HG03095 (cell line): Measurements from ENCODE around the gene POLR2J3.
A peak's percentile ranks its signal among the peaks of the same experiment; 100 is the strongest.
"Not testable (repeated sequence)": the region's sequence is repeated elsewhere in the genome, so short reads cannot be mapped to it uniquely, and the experiment has no call there.

Source experiments
- ATAC-seq: cut with Tn5 transposase; IDR thresholded peaks from one replicate; pipeline ENCODE4 v1.9.1; 2021; ENCODE audit warnings: moderate library complexity; ENCODE audit not compliant: unreplicated experiment

The POLR2J3 gene

DNA sequence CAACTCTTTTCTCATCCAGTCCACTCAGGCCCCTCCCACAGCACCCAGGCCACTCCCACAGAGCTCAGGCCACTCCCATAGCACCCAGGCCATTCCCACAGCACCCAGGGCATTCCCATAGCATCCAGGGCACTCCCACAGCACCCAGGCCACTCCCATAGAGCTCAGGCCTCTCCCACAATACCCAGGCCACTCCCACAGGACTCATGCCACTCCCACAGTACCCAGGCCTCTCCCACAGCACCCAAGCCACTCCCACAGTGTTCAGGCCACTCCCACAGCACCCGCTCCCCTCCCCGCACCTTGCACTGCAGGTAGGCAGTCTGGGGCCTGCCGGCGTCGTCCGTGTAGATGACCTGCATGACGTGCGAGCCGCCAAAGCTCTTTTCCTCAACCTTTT lies 17.5 kb upstream of the POLR2J3 start:
- ATAC-seq = peak; percentile 32

DNA sequence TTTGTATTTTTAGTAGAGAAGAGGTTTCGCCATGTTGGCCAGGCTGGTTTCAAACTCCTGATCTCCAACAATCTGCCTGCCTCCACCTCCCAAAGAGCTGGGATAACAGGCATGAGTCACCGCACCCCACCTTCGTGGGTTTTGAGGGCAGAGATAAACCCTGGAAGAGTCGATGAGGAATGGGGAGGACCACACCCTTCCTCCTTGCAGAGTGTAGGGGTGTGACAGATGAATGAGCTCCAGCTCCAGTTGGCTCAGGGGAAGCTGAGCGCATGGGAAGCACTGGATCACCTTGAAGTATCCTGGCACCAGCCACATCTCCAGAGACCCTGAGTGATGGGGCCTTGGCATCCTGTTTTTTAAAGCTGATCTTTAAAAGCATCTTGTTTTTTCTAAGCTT lies 11.1 kb upstream of the POLR2J3 start:
- not testable (repeated sequence) for ATAC-seq

DNA sequence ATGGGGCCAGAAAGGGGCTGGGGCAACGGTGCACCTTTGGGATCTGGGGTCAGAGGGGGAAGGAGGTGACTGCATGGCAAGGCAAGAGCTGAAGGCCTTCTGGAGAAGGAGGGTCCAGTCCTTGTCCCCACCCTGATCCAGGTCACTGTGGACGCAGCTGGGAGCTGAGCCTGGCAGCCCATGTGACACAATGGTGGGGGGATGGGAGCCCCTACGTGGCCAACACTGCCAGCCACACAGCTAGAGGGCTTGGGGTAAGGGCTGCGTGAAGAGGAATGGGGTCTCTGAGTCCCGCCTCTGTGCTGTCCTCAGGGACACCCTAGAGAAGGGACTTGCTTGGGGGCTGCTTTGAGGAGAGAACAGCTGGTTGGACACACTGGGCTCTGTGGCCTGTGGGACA lies 9.3 kb upstream of the POLR2J3 start:
- not testable (repeated sequence) for ATAC-seq

DNA sequence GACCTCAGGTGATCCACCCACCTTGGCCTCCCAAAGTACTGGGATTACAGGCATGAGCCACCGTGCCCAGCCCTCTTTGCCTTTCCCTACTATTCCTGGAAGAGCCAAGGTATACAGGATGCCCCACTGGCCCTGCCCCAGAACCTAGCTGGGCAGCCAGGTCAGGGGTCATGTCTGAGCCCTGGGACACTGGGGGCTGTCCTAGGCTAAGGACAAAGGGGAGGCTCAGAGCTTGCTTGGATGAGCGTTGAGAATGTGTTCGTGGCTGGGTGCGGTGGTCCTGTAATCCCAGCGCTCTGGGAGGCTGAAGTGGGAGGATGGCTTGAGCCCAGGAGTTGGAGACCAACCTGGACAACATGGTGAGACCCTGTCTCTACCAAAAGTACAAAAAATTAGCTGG lies 6.1 kb upstream of the POLR2J3 start:
- ATAC-seq = not testable (repeated sequence)

DNA sequence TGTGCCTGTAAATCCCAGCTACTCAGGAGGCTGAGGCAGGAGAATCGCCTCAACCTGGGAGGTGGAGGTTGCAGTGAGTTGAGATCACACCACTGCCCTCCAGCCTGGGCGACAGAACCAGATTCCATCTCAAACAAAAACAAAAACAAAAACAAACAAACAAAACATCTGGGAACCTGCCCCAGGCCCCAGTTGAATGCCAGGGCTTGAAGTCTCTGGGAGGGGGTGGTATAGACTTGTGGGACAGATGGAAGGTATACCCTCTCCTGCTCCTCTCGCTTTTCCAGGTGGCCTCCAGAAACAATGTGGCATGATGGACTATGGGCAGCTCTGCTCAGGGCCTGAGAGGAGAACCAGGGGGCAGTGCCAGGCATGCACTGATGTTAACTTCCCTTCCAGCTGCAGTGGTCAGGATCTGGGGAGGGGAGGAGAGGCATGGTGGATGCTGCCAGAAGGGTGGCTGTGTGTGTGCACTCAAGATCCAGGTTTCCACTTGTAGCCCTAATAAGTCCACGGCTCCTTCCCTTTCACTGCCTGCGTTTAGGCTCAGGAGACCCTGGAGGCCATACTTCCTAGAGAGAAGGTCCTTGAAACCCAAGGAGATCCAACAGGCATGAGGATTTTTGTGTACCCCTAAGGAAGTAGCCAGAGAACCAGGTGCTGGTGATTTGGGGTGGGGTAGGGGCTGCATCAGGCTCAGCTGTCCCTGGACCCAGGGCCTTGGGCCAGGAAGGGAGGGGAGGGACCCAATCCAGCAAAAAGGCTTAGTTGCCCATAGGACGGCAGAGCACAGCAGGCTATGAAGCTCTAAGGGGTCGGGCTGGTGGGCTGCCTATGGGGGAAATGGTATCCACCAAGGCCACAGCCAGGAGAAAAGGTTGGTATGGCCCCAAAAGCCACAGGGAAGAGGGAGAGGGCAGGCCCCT lies 5.2 kb upstream of the POLR2J3 start:
- not testable (repeated sequence) for ATAC-seq

DNA sequence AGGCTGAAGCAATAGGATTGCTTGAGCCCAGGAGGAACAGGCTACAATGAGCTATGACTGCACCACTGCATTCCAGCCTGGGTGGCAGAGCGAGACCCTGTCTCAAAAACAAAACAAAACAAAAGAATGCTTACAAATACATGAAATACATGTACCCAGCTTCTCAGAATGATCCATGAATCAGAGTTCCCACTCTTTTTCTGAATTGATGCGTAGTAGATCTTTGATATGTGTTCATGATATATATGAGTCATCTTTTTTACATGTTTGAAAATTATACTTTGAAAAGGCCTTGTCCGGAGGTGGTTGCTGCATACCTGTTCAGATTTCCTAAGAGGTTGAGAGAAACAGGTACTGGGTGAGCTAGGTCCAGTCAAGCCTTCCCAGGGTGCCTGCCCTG lies 4.0 kb upstream of the POLR2J3 start:
- ATAC-seq = not testable (repeated sequence)

DNA sequence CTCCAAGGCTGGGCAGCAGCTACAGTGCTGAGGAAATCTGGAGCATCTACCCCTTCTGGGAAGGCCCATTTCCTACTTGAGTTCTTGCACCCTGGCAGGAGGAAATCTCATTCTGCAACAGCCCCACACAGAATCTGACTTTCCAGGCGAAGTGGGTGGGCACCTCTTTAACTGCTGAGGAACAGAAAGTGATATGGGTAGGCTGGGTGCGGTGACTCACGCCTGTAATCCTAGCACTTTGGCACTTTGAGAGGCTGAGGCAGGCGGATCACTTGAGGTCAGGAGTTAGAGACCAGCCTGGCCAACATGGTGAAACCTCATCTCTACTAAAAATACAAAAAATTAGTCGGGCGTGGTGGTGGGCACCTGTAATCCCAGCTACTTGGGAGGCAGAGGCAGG lies 2.2 kb upstream of the POLR2J3 start:
- ATAC-seq = not testable (repeated sequence)

DNA sequence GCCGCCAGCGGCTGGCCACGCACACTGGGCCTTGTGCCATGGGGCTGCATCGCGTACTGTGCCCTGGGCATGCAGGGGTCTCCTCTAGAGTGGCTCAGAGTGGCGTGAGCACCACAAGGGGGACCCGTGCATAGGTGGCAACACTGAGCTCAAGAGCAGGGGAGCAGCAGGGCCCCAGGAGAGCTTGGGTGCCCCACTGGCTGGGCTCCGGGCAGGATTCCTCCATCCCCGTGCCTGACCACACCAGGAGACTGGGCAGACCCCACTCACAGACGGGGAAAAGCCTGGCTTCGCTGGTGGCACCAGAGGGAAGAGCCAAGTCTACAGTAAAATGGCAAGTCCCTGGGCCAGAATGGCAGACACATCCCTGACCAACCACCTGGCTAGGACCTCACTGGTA lies 3.8 kb downstream of the POLR2J3 start:
- not testable (repeated sequence) for ATAC-seq

DNA sequence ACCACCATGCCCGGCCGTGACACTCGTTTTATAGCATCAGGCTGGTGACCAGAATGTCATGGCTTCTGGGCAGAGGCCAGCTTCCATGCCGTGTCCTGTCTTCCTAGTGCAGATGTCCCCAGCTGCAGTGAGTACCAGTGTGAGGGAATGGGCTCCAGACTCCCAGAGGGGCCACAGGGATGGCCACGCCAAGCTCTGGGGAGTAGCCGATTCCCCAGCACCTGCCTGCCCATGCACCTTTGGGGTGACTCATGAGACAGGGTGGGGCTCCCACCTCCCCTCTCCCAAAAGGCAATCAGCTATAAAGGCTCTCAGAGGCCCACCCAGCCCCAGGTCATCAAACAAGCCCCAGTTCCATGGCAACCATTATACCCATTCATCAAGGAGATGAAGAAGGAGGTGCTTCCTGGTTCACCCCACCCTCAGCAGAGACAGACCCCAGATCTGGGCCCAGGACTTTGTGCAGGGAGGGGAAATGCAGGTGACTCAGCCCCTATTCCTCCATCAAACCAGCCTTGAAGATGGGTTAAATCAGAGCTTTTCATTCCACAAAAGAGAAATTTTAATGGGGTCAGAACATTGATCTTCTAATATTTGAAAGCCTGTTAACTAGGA lies 21.5 kb downstream of the POLR2J3 start, which contains the start of gene SPDYE2:
Gene SPDYE2, plus strand, starts transcription at position 419 of the 615 bp plus-strand sequence. CDS start 2,030 bp downstream, outside the sequence.
- not testable (repeated sequence) for ATAC-seq

DNA sequence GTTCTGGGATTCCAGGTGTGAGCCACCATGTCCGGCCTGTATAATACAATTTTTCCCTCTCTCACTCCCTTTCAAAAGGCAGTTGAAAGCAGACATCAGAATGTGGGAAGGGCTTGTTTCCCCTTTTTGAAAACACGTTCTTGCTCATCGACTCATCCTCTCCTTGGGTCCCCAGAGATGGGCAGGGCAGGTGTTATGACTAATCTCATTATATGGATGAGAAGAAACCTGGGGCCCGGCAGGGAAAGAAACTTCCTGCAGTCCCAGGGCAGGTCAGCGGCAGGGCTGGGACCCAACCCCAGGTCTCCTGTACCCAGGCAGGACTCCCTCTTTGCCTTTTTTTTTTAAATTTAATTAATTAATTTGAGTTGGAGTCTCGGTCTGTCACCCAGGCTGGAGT lies 26.0 kb downstream of the POLR2J3 start:
- peak; percentile 77 for ATAC-seq

DNA sequence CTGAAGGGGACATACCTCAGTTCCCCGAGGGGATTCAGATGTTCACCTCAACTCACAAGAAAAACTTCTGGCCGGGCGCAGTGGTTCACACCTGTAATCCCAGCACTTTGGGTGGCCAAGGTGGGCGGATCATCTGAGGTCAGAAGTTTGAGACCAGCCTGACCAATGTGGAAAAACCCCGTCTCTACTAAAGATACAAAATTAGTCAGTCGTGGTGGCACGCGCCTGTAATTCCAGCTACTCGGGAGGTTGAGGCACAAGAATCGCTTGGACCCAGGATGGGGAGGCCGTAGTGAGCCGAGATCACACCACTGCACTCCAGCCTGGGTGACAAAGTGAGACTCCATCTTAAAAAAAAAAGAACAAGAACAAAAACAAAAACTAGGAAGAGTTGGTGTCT lies 27.1 kb downstream of the POLR2J3 start:
- not testable (repeated sequence) for ATAC-seq

DNA sequence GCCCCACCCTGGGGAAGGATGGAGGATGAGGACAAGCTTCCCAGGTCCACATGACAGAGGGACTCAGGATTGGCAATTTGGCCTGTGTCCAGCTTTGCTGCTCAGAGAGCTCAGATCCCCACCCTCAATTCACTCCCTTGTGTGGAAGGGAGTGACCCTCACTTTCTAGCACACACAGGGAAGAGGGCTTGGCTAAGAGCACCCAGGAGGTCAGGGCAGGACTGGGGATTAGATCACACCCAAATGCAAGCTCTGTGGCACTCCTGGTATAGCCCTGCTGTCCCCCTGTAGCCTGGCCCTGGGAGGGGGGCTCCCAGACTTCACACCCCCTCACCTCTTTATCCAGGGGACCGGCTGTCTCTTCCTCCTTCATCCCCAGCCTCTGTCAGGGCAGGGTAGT lies 28.0 kb downstream of the POLR2J3 start:
- not testable (repeated sequence) for ATAC-seq

DNA sequence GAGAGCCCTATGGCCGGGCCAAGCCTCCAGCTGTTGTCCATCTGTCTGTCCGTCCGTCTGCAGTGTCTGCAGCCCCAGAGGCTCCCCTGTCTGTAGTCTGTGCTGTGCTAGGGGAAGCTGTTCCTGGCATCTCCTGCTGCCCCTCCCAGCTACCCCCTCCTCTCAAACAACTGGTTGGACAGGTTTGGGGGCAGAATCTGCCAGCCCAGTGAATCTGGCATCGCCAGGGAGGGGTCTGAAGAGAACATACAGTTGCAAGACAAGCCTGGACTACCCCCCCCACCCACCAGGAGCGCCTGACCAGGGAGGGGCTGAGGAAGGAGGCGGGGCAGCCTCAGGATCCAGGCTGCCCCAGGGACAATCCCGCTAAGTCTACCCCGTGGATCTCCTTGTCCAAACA lies 28.8 kb downstream of the POLR2J3 start, which contains the start of gene UPK3BL2:
Gene UPK3BL2, minus strand, starts transcription at position 101 of the 400 bp plus-strand sequence. Its CDS starts 60 bp downstream, at position 41.
- not testable (repeated sequence) for ATAC-seq

DNA sequence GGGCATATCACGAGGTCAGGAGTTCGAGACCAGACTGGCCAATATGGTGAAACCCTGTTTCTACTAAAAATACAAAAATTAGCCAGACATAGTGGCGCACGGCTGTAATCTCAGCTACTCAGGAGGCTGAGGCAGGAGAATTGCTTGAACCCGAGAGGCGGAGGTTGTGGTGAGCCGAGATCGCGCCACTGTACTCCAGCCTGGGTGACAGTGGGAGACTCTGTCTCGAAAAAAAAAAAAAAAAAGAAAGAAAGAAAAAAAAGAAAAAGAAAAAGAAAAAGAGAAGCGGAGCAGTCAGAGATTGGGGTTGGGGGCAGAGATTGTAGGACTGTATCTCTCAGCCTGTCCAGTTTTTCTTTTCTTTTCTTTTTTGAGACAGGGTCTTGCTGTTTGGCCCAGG lies 29.6 kb downstream of the POLR2J3 start:
- not testable (repeated sequence) for ATAC-seq

DNA sequence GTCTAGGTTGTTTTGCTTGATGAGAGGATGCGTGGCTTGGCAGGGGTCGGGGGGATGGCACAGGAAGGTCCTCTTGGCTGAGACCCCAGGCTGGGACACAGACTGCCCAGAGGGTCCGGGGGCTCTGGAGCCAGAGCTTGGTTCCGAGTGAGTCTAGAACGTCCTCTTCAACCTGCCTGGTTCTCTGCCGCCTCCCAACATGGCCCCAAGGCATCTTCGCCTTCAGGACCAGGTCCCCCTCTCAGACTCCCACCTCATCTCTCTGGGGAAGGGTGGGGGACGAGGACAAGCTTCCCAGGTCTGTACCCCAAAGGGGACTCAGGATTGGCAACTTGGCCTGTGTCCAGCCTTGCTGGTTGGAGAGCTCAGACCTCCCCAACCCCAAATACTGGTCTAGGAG lies 30.3 kb downstream of the POLR2J3 start:
- ATAC-seq = not testable (repeated sequence)

DNA sequence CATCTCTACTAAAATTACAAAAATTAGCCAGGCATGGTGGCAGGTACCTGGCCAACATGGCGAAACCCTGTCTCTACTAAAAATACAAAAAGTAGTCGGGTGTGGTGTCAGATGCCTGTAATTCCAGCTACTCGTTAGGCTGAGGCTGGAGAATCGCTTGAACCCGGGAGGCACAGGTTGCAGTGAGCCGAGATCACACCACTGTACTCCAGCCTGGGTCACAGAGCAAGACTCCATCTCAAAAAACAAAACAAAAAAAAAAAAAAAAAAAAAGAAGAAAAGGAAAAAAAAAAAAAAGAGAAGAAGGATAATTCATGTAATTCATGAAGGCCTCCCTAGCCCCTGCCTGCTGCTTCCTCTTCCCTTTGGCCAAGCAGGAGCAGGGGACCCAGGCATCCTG lies 31.8 kb downstream of the POLR2J3 start:
- ATAC-seq = not testable (repeated sequence)

DNA sequence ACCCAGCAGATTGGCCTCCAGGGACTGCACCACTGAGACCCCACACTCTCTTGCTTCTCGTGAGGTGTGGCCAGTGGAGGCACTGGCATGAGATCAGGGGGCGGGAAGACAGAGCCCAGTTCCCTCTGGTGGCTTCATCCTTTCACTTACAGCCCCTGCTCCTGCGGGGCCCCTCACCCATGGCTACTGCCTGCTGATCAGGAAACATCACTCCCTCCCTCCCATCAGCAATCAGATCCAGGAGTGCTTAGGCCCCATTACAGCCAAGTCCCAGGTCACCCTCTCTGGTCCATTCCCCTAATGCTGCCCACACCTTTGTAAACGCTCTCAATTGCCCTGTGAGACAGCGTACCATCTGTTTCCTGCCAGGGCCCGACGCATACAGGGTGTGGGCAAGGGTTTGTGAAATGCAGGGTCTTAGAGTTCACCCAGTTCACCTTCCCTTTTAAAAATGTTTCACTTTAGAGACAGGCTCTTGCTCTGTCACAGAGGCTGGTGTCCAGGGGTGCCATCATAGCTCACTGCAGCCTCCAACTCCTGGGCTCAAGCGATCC lies 37.2 kb downstream of the POLR2J3 start:
- not testable (repeated sequence) for ATAC-seq

DNA sequence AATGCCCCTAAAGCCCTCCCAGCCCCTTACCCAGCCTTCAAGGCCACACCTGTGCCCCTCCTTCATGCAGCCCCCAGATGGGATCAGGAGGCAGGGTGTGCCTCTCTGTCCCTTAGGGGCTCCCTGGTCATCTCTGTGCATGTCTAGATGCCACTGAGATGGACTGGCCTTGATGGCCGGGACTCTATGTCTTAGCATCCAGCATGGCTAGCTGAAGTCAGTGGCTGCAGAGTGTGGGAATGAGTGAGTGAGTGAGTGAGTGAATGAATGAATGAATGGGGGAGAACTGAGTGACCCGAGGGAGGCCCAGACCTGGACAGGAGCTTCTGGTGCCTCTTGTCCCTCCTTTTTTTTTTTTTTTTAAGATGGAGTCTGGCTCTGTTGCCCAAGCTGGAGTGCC lies 40.3 kb downstream of the POLR2J3 start:
- not testable (repeated sequence) for ATAC-seq

DNA sequence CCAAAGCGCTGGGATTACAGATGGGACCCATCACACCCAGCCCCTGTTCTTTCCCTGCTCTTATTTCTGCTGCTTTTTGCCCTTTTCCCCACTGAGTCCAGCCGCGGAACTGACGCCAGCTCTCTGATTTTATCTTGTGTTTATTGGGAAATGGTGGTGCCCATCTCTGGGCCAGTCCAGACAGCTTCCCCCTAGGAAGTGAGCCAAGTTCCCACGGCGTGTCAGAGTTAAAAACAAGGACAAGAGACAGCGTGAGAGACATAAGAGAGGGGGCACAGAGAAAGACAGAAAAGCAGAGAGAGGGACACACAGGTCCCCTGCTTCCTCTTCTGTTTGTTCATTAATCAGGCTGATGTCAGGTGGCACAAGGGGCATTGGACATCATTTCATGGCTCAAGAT lies 40.8 kb downstream of the POLR2J3 start:
- not testable (repeated sequence) for ATAC-seq

DNA sequence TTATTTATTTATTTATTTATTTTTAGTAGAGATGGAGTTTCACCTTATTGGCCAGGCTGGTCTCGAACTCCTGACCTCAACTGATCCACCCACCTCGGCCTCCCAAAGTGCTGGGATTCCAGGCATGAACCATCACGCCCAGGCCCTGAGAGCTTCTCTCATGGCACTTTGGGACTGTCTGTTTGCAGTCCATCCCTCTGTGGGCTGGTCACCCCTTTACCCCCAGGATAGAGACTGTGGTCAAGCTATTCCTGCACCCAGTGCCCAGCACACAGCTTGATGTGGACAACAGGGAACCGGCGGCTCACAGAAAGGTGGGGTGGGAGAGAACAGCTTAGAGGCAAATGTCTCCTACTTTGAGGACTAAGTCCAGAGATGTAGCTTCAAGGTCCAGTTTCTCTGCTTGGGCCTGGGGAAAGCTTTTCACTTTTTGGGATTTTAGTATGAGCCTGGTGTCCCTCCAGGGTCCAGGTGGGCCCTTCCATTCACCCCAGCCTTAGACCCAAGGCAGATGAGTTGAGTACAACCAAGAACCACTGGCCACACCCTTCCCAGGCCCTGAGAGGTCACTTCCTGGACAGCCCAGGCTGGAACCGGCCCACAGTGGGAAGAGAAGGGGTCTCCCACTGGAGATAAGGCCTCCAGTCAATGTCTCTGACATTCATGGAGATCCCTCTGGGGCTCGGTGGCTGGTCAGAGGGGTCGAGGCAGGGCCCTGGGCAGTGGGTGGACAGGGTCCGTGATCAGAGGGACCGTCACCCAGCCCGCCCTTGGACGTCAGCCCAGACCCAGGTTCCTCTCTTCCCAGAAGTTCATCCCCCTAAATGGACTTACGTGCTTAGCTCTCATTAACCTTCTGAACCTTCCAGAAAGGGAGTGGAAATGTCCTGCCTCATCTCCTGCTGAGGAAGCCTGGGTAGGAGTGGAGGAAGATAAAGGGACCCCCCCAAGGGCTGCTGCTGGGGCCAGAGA lies 44.3 kb downstream of the POLR2J3 start:
- ATAC-seq = not testable (repeated sequence)
